ENCODE measurements around the gene HSPB9. TPM values are rescaled to one million over a fixed set of nuclear protein-coding genes. Genes with fewer than 3 reads are reported as not detected.

Gene HSPB9
- total RNA-seq, 2 donors from 2014 or later: 0.22 TPM; not detected in 1

DNA sequence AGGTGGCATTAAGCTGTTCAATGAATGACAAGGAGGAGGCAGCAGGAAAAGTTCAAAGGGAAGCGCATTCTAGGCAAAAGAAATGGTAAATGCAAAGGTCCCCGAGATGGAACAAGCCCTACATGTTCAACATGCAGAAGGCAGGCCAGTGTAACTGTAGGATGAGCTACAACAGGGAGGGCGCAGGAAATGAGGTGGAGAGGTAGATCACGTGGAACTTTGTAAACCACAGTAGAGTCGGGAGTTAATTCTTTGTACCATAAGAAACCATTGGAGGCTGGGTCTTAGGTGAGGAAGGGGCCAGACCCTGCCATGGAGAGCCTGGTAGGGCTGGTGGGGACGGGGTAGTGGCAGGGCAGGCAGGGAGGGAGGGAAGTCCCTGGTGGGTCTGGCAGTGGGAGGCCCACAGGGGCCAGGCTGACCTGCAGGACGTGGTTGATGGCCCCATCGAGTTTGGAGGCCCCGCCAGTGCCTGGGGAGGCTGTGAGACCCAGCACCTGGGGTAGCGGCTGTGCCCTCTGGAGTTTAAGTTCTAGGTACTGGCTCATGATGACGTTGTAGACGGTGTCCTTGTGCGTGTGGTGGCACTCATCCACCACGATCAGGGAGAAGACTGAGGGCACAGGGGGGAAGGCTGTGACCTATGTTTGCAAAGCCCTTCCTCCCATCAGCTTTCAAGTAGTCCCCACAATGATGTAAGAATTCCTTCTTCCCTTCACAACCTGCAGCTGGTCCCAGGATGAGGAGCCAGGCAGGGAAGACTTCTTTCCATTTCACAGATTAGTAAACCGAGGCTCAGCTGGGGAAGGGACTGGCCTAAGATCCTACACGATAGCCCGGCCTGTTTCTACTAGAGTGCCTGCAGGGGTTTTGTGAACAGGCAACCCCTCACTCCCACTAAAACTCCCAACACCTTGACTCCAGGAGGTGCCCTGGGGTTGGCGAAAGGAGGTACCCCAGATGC, 12.0 kb upstream of the HSPB9 start:
- Histone ChIP-seq H3K9ac (ENCODE audit: extremely low read depth, low read length, poor library complexity, severe bottlenecking) (no peak overlapping the region), H3K27me3 (ENCODE audit: control insufficient read depth, insufficient read depth, low read length, poor library complexity, severe bottlenecking) (peaks cover 11% of the 10 kb centered on the region), H3K4me1 (ENCODE audit: control insufficient read depth, insufficient read depth, low read length) (no peaks in the 10 kb centered on the region), H3K4me3 (ENCODE audit: low read length) (no peak overlapping the region), H3K9me3 (ENCODE audit: control insufficient read depth, low read length) (no peaks in the 10 kb centered on the region), H3K36me3 (ENCODE audit: control insufficient read depth, insufficient read depth, low read length) (peaks cover 8% of the 10 kb centered on the region), H3K27ac (ENCODE audit: low read depth, low read length) (no peak overlapping the region)
- H3K36me3 Mint-ChIP-seq (ENCODE audit: low read depth): peaks cover 13% of the 10 kb centered on the region
- no peaks in the 10 kb centered on the region for H3K9me3 Mint-ChIP-seq
- 91 to 96% methylated on average over 13 to 18 of the region's 18 CpGs for WGBS, 2 experiments (ENCODE audit: insufficient coverage in 1 of 2, insufficient read length in 1 of 2)
- no peak overlapping the region for H3K27ac Mint-ChIP-seq
- peaks cover 16% of the 10 kb centered on the region for H3K27me3 Mint-ChIP-seq (ENCODE audit: insufficient read depth)
- H3K4me1 Mint-ChIP-seq: no peaks in the 10 kb centered on the region
- no peak for DNase-seq
- no peak overlapping the region for H3K4me3 Mint-ChIP-seq
- TF ChIP-seq, protein P1, sequence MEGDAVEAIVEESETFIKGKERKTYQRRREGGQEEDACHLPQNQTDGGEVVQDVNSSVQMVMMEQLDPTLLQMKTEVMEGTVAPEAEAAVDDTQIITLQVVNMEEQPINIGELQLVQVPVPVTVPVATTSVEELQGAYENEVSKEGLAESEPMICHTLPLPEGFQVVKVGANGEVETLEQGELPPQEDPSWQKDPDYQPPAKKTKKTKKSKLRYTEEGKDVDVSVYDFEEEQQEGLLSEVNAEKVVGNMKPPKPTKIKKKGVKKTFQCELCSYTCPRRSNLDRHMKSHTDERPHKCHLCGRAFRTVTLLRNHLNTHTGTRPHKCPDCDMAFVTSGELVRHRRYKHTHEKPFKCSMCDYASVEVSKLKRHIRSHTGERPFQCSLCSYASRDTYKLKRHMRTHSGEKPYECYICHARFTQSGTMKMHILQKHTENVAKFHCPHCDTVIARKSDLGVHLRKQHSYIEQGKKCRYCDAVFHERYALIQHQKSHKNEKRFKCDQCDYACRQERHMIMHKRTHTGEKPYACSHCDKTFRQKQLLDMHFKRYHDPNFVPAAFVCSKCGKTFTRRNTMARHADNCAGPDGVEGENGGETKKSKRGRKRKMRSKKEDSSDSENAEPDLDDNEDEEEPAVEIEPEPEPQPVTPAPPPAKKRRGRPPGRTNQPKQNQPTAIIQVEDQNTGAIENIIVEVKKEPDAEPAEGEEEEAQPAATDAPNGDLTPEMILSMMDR (conservative IDR thresholded peaks at IDR 0.05): no peak

DNA sequence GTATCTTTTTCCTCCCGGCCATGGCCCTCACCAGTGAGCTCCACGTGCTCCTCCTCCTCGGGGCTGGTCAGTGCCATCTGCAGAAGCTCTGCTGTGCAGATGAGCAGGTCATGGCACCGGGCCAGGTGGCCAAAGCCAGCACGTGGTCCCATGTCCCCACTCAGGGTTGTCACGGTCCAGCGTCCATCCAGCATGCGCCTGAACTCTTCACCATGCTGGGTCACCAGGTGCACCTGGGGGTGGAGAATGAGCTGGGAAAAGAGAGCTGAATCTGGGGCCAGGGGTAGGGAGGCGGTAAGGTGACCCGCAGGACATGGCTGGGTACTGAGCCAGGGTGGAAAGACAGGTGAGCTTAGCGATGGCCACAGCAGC, 11.4 kb upstream of the HSPB9 start:
- peaks cover 11% of the 10 kb centered on the region for H3K27me3 ChIP-seq (ENCODE audit: control insufficient read depth, insufficient read depth, low read length, poor library complexity, severe bottlenecking)
- H3K36me3 Mint-ChIP-seq (ENCODE audit: low read depth): peaks cover 19% of the 10 kb centered on the region
- peaks cover 13% of the 10 kb centered on the region for H3K36me3 ChIP-seq (ENCODE audit: control insufficient read depth, insufficient read depth, low read length)
- TF ChIP-seq, protein P1 (conservative IDR thresholded peaks at IDR 0.05): no peak
- DNase-seq: no peak
- H3K27me3 Mint-ChIP-seq (ENCODE audit: insufficient read depth): peaks cover 10% of the 10 kb centered on the region
- no peaks in the 10 kb centered on the region for H3K9me3 Mint-ChIP-seq
- H3K4me3 Mint-ChIP-seq: no peak overlapping the region
- H3K9me3 ChIP-seq (ENCODE audit: control insufficient read depth, low read length): no peaks in the 10 kb centered on the region
- H3K27ac Mint-ChIP-seq: no peak overlapping the region
- no peak overlapping the region for H3K27ac ChIP-seq (ENCODE audit: low read depth, low read length)
- H3K4me3 ChIP-seq (ENCODE audit: low read length): no peak overlapping the region
- H3K4me1 Mint-ChIP-seq: no peaks in the 10 kb centered on the region
- no peaks in the 10 kb centered on the region for H3K4me1 ChIP-seq (ENCODE audit: control insufficient read depth, insufficient read depth, low read length)
- H3K9ac ChIP-seq (ENCODE audit: extremely low read depth, low read length, poor library complexity, severe bottlenecking): no peak overlapping the region
- WGBS, 2 experiments (ENCODE audit: insufficient coverage in 1 of 2, insufficient read length in 1 of 2): 86 to 93% methylated on average over 5 to 11 of the region's 11 CpGs

DNA sequence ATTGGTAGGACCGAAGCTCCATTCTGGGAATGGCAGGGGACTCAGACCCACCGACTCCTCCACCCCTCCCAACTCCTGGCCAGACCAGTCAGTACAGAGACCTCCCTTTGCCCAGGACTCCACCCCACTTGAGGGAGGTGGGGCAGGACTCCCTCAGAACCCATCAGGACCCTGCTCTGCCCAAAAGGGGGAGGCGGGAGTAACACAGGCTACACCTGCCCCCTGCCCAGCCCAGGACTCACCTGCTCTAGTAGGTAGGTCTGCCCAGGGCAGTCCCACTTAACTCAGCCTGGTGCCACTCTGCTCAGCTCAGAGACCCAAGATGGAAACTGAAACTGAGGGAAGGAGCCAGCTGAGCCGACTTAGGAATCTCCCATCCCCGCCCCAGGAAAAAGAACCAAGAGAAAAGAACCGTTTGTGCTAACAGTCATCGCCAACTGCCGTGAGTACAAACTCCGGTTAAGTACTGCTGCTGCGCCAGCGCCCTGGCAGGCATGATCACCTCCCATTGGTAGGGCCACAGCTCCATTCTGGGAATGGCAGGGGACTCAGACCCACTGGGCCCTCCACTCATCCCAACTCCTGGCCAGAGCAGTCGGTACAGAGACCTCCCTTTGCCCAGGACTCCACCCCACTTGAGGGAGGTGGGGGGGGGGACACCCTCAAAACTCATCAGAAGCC, 10.6 kb upstream of the HSPB9 start:
- H3K9ac ChIP-seq (ENCODE audit: extremely low read depth, low read length, poor library complexity, severe bottlenecking): no peak overlapping the region
- Mint-ChIP-seq H3K36me3 (ENCODE audit: low read depth) (peaks cover 23% of the 10 kb centered on the region), H3K4me3 (no peak overlapping the region), H3K4me1 (no peaks in the 10 kb centered on the region), H3K27me3 (ENCODE audit: insufficient read depth) (peaks cover 3% of the 10 kb centered on the region), H3K27ac (no peak overlapping the region), H3K9me3 (no peaks in the 10 kb centered on the region)
- peaks cover 15% of the 10 kb centered on the region for H3K36me3 ChIP-seq (ENCODE audit: control insufficient read depth, insufficient read depth, low read length)
- 89 to 91% methylated on average over 8 to 12 of the region's 12 CpGs for WGBS, 2 experiments (ENCODE audit: insufficient coverage in 1 of 2, insufficient read length in 1 of 2)
- TF ChIP-seq, protein P1 (conservative IDR thresholded peaks at IDR 0.05): no peak
- H3K27ac ChIP-seq (ENCODE audit: low read depth, low read length): no peak overlapping the region
- peak; percentile 72 for DNase-seq
- H3K9me3 ChIP-seq (ENCODE audit: control insufficient read depth, low read length): no peaks in the 10 kb centered on the region
- H3K4me1 ChIP-seq (ENCODE audit: control insufficient read depth, insufficient read depth, low read length): no peaks in the 10 kb centered on the region
- no peak overlapping the region for H3K4me3 ChIP-seq (ENCODE audit: low read length)
- peaks cover 4% of the 10 kb centered on the region for H3K27me3 ChIP-seq (ENCODE audit: control insufficient read depth, insufficient read depth, low read length, poor library complexity, severe bottlenecking)
